Panc1 (cell line): ENCODE data around the gene SLC22A17. TPM values are rescaled to one million over a fixed set of nuclear protein-coding genes. Genes with fewer than 3 reads are reported as not detected.

Experiments
- ATAC-seq: fragments of 200-7000 bp; cut with Tn5 transposase; 2 replicates; pipeline ENCODE4 v1.9.1; 2020; ENCODE audit warnings: mild to moderate bottlenecking, moderate library complexity
- BruUV-seq: library from RNA; stranded (reverse); fragments of 400-500 nt; replicated peaks from 2 replicates; lab custom pipeline; 2021; lab: Mats Ljungman, UMichigan
- CTCF ChIA-PET: fragments of 300-600 bp; sonication (Branson Sonifier 250); formaldehyde crosslinking; loops from one replicate; lab custom pipeline; 2022; ENCODE audit warnings: antibody characterized with exemption; lab: Charles Lee
- POLR2A ChIA-PET: fragments of 300-600 bp; sonication (Branson Sonifier 250); formaldehyde crosslinking; loops from one replicate; lab custom pipeline; 2022; ENCODE audit warnings: antibody characterized with exemption; lab: Charles Lee
- DNase-seq: peaks from one replicate; pipeline ENCODE4 v3.0.0-alpha.2; 2010; ENCODE audit warnings: low read depth, low spot score
- H3K27ac ChIP-seq: 2 replicates; pipeline ENCODE4 v1.5.1; 2011; ENCODE audit warnings: mild to moderate bottlenecking, low read length, inconsistent platforms
- H3K27me3 ChIP-seq: fragments of 200-500 bp; sonication (Bioruptor generic); 2 replicates; pipeline ENCODE4 v1.6.0; 2014; ENCODE audit warnings: low read length, inconsistent platforms; ENCODE audit not compliant: control insufficient read depth, insufficient read depth
- H3K36me3 ChIP-seq: fragments of 200-500 bp; sonication (Bioruptor generic); 2 replicates; pipeline ENCODE4 v1.5.1; 2014; ENCODE audit warnings: inconsistent platforms, mild to moderate bottlenecking, low read length, moderate library complexity; ENCODE audit not compliant: control insufficient read depth, insufficient read depth
- H3K4me1 ChIP-seq: 2 replicates; pipeline ENCODE4 v1.5.1; 2011; ENCODE audit warnings: inconsistent platforms, mild to moderate bottlenecking, low read length, moderate library complexity; ENCODE audit not compliant: control insufficient read depth, insufficient read depth
- H3K4me3 ChIP-seq, 2 experiments: 2 replicates each; pipeline ENCODE4 v1.5.1; 2011 to 2012; ENCODE audit warnings: low read depth in 2 of 2, low read length in 2 of 2, mild to moderate bottlenecking in 2 of 2, inconsistent platforms in 1 of 2, moderate library complexity in 1 of 2
- H3K9me3 ChIP-seq: fragments of 200-500 bp; sonication (Bioruptor generic); 2 replicates; pipeline ENCODE4 v1.5.1; 2014; ENCODE audit warnings: low read depth, mild to moderate bottlenecking, inconsistent platforms, low read length, moderate library complexity; ENCODE audit not compliant: control insufficient read depth, insufficient read depth
- POLR2AphosphoS5 ChIP-seq: IDR thresholded peaks from 2 replicates; pipeline ENCODE4 v1.6.1; 2012; ENCODE audit warnings: mild to moderate bottlenecking, low read depth, low read length, moderate library complexity
- REST ChIP-seq, 2 experiments: IDR thresholded peaks; 2 replicates each; pipeline ENCODE4 v1.6.1; 2011 to 2012; ENCODE audit warnings: low read depth in 2 of 2, control low read depth in 1 of 2, low read length in 1 of 2, mild to moderate bottlenecking in 1 of 2, moderate library complexity in 1 of 2; ENCODE audit not compliant: insufficient read depth in 1 of 2
- SIN3A ChIP-seq: IDR thresholded peaks from 2 replicates; pipeline ENCODE4 v1.6.1; 2012; ENCODE audit warnings: low read depth, mild to moderate bottlenecking, low read length, moderate library complexity, borderline replicate concordance; ENCODE audit not compliant: insufficient read depth
- TCF7L2 ChIP-seq: IDR thresholded peaks from 2 replicates; pipeline ENCODE4 v1.6.1; 2011; ENCODE audit warnings: mild to moderate bottlenecking, low read depth, low read length, inconsistent platforms
- in situ Hi-C: cut with HindIII; loops from 2 replicates; pipeline ENCODE4 v1.10.0; 2016; ENCODE audit warnings: low sequenced_read_pairs, low pct_unique_long_range_greater_than_20kb
- intact Hi-C: fragments of 100-400 bp; cut with micrococcal nuclease; formaldehyde crosslinking; loops from one replicate; pipeline ENCODE4 v1.10.0; 2022; ENCODE audit not compliant: unreplicated experiment
- total RNA-seq: library from RNA; stranded (reverse); gene quantifications from one replicate; pipeline ENCODE4 v1.2.1, GENCODE V29; 2021; ENCODE audit not compliant: unreplicated experiment
- TF ChIP-seq, protein P1 (sequence below): fragments of 450-650 bp; IDR thresholded peaks from 2 replicates; pipeline ENCODE4 v1.5.1; 2017; ENCODE audit warnings: mild to moderate bottlenecking

SLC22A17 gene
- total RNA-seq, 1 experiment from 2014 or later: 3.2 TPM

GRCh38 chr14:23335623-23336022 lies 17.1 kb downstream of the SLC22A17 start:
- no TSS peak for BruUV-seq
- in situ Hi-C loops: no loop called here
- H3K27me3 ChIP-seq: no peaks in the 10 kb centered on the region
- H3K27ac ChIP-seq: no peak overlapping the region
- H3K9me3 ChIP-seq: no peaks in the 10 kb centered on the region
- CTCF ChIA-PET: no interaction called here
- intact Hi-C loops: no loop called here
- TF ChIP-seq, protein P1, sequence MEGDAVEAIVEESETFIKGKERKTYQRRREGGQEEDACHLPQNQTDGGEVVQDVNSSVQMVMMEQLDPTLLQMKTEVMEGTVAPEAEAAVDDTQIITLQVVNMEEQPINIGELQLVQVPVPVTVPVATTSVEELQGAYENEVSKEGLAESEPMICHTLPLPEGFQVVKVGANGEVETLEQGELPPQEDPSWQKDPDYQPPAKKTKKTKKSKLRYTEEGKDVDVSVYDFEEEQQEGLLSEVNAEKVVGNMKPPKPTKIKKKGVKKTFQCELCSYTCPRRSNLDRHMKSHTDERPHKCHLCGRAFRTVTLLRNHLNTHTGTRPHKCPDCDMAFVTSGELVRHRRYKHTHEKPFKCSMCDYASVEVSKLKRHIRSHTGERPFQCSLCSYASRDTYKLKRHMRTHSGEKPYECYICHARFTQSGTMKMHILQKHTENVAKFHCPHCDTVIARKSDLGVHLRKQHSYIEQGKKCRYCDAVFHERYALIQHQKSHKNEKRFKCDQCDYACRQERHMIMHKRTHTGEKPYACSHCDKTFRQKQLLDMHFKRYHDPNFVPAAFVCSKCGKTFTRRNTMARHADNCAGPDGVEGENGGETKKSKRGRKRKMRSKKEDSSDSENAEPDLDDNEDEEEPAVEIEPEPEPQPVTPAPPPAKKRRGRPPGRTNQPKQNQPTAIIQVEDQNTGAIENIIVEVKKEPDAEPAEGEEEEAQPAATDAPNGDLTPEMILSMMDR: no peak
- TF ChIP-seq REST (IDR thresholded peaks at IDR 0.05; ENCODE audit: insufficient read depth in 1 of 2, low read depth in 2 of 2, low read length in 1 of 2) (no peak), SIN3A (no peak), POLR2AphosphoS5 (no peak), TCF7L2 (no peak)
- H3K4me1 ChIP-seq: no peaks in the 10 kb centered on the region
- POLR2A ChIA-PET: no interaction called here
- no peak overlapping the region for H3K4me3 ChIP-seq
- no peak for ATAC-seq
- H3K36me3 ChIP-seq: no peaks in the 10 kb centered on the region
- DNase-seq: no peak

DNA sequence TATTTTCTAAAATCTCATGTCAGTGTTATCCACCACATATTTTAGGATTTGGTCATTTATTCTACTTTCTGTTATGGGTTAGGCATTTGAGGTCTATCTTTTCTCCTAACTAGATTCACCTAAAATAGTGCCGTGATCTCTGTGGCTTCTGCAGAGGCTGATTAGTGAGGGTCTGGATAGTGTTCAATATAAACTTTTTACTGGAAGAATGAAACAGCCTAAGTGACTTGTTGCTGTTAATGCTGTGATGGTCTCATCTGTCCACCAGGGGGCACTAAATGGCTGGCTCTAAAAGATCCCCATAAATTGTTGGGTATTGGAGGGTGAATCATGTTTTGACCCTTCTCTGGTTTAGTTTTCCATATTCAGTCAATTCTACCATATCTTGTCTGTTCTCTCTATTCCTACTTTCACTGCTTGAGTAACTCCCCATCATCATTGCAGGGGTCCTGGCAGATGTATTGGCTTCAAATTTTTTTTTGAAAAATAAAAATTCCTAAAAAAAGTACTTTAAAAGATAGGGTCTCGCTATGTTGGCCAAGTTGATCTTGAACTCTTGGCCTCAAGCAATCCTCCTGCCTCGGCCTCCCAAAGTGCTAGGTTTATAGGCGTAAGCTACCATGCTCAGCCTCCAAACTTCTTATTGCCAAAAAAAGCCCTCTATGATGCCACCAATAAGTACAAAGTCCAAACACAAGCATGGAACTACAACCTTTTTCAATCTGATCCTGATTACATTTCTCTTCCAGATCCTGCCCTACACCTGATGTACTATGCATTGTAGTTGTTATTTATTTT lies 24.5 kb downstream of the SLC22A17 start:
- Histone ChIP-seq H3K27me3 (no peaks in the 10 kb centered on the region), H3K36me3 (peaks cover 11% of the 10 kb centered on the region), H3K27ac (no peak overlapping the region), H3K4me1 (peaks cover 3% of the 10 kb centered on the region), H3K4me3 (no peak overlapping the region), H3K9me3 (no peaks in the 10 kb centered on the region)
- no TSS peak for BruUV-seq
- TF ChIP-seq, protein P1: peak; percentile 80
- TF ChIP-seq POLR2AphosphoS5: no peak
- ChIA-PET CTCF (interaction anchor here (1.2 kb wide), 1 partner anchor 32 kb away, joined by 4 read pairs; no protein-coding TSS in a partner anchor), POLR2A (no interaction called here)
- DNase-seq (peak; percentile 39), ATAC-seq (peak; percentile 86)
- intact Hi-C loops (loop anchor here (5.0 to 10.0 kb wide), 3 partner anchors 54 to 227 kb away; partner anchors contain the start of genes THTPA and ZFHX2), in situ Hi-C loops (no loop called here)
